ENCODE data around the gene NOSTRIN.

- TF ChIP-seq EZH2 (optimal IDR thresholded peaks at IDR 0.05; ENCODE audit: low read depth, low read length): no peak
- TF ChIP-seq, protein P1, sequence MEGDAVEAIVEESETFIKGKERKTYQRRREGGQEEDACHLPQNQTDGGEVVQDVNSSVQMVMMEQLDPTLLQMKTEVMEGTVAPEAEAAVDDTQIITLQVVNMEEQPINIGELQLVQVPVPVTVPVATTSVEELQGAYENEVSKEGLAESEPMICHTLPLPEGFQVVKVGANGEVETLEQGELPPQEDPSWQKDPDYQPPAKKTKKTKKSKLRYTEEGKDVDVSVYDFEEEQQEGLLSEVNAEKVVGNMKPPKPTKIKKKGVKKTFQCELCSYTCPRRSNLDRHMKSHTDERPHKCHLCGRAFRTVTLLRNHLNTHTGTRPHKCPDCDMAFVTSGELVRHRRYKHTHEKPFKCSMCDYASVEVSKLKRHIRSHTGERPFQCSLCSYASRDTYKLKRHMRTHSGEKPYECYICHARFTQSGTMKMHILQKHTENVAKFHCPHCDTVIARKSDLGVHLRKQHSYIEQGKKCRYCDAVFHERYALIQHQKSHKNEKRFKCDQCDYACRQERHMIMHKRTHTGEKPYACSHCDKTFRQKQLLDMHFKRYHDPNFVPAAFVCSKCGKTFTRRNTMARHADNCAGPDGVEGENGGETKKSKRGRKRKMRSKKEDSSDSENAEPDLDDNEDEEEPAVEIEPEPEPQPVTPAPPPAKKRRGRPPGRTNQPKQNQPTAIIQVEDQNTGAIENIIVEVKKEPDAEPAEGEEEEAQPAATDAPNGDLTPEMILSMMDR (IDR thresholded peaks at IDR 0.05; ENCODE audit: low read length): no peak
Observed at GRCh38 chr2:168809537-168809936, 7.1 kb downstream of the NOSTRIN start.

Data from MM.1S (cell line).